GM19397 (cell line): ENCODE data around the gene RAB42.

Experiments used
- ATAC-seq: cut with Tn5 transposase; IDR thresholded peaks from one replicate; pipeline ENCODE4 v1.9.1; 2021; ENCODE audit warnings: mild to moderate bottlenecking, moderate library complexity; ENCODE audit not compliant: unreplicated experiment

The RAB42 gene

GRCh38 chr1:28644494-28644893 lies 52.4 kb downstream of the RAB42 start:
- ATAC-seq: no peak
